Measurements from ENCODE around the gene EZR.

GRCh38 chr6:158775832-158776231 lies 43.3 kb downstream of the EZR start:
- TF ChIP-seq GATA2 (IDR thresholded peaks at IDR 0.05; ENCODE audit: low read depth, low read length) = no peak
- no peak for TF ChIP-seq GATA3 (IDR thresholded peaks at IDR 0.05; ENCODE audit: low read depth, low read length)

All from SH-SY5Y (cell line).